HEK293 (cell line): Measurements from ENCODE around the gene REM2.

Source experiments
- CTCF ChIA-PET: fragments of 350-600 bp; formaldehyde crosslinking; extraction: SDS; loops from one replicate; lab custom pipeline; 2021; ENCODE audit warnings: antibody characterized with exemption; lab: Yijun Ruan, JAX
- POLR2A ChIA-PET: fragments of 300-600 bp; formaldehyde crosslinking; extraction: SDS; loops from one replicate; lab custom pipeline; 2020; ENCODE audit warnings: antibody characterized with exemption, inconsistent platforms; lab: Yijun Ruan, JAX
- H3K27ac ChIP-seq: fragments of 200-500 bp; sonication (Bioruptor generic); 2 replicates; pipeline ENCODE4 v1.5.1; 2014; ENCODE audit warnings: low read depth, low read length, control low read depth, inconsistent platforms; ENCODE audit errors: extremely low read depth
- H3K36me3 ChIP-seq, 2 experiments: fragments of 200-500 bp in 1 of 2; sonication (Bioruptor generic) in 1 of 2; 1 replicate in 1 of 2; 2 replicates in 1 of 2; pipeline ENCODE4 v1.5.1; 2014 to 2017; ENCODE audit warnings: inconsistent platforms in 2 of 2, low read length in 2 of 2; ENCODE audit not compliant: control insufficient read depth in 2 of 2, insufficient read depth in 1 of 2
- H3K4me1 ChIP-seq: fragments of 200-500 bp; sonication (Bioruptor generic); 2 replicates; pipeline ENCODE4 v1.5.1; 2014; ENCODE audit warnings: mild to moderate bottlenecking, low read length, inconsistent platforms; ENCODE audit not compliant: control insufficient read depth, insufficient read depth
- H3K4me3 ChIP-seq: 2 replicates; pipeline ENCODE4 v1.5.1; 2011; ENCODE audit warnings: low read depth, mild to moderate bottlenecking, control low read depth, low read length, moderate library complexity
- H3K9me3 ChIP-seq: fragments of 200-500 bp; sonication (Bioruptor generic); 2 replicates; pipeline ENCODE4 v1.5.1; 2014; ENCODE audit warnings: low read depth, low read length, inconsistent platforms; ENCODE audit not compliant: control insufficient read depth, insufficient read depth
- GLI4 ChIP-seq: fragments of 450-650 bp; formaldehyde crosslinking; IDR thresholded peaks from 2 replicates; pipeline ENCODE4 v1.5.1; 2016; ENCODE audit warnings: missing biosample characterization, missing genetic modification characterization
- KLF9 ChIP-seq: fragments of 450-650 bp; formaldehyde crosslinking; IDR thresholded peaks from 2 replicates; pipeline ENCODE4 v1.5.1; 2016; ENCODE audit warnings: missing biosample characterization, missing genetic modification characterization, low read depth
- PRDM10 ChIP-seq: fragments of 450-650 bp; formaldehyde crosslinking; IDR thresholded peaks from 2 replicates; pipeline ENCODE4 v1.5.1; 2016; ENCODE audit warnings: missing biosample characterization, missing genetic modification characterization
- SP2 ChIP-seq: fragments of 450-650 bp; formaldehyde crosslinking; IDR thresholded peaks from 2 replicates; pipeline ENCODE4 v1.5.1; 2016; ENCODE audit warnings: missing biosample characterization, missing genetic modification characterization
- ZBTB11 ChIP-seq: fragments of 450-650 bp; formaldehyde crosslinking; conservative IDR thresholded peaks from 2 replicates; pipeline ENCODE4 v1.5.1; 2016; ENCODE audit warnings: low read depth, missing biosample characterization, missing genetic modification characterization
- ZBTB8A ChIP-seq: fragments of 450-650 bp; formaldehyde crosslinking; IDR thresholded peaks from 2 replicates; pipeline ENCODE4 v1.5.1; 2016; ENCODE audit warnings: missing biosample characterization, missing genetic modification characterization
- ZFP37 ChIP-seq: fragments of 450-650 bp; formaldehyde crosslinking; IDR thresholded peaks from 2 replicates; pipeline ENCODE4 v1.5.1; 2016; ENCODE audit warnings: missing biosample characterization, missing genetic modification characterization
- ZNF121 ChIP-seq: fragments of 450-650 bp; formaldehyde crosslinking; IDR thresholded peaks from 2 replicates; pipeline ENCODE4 v1.5.1; 2016; ENCODE audit warnings: missing biosample characterization, missing genetic modification characterization
- ZNF148 ChIP-seq: fragments of 450-650 bp; formaldehyde crosslinking; IDR thresholded peaks from 2 replicates; pipeline ENCODE4 v1.5.0; 2017; ENCODE audit warnings: missing biosample characterization, missing genetic modification characterization, borderline replicate concordance
- ZNF169 ChIP-seq: fragments of 450-650 bp; formaldehyde crosslinking; IDR thresholded peaks from 2 replicates; pipeline ENCODE4 v1.5.1; 2016; ENCODE audit warnings: missing biosample characterization, missing genetic modification characterization
- ZNF335 ChIP-seq: fragments of 450-650 bp; formaldehyde crosslinking; conservative IDR thresholded peaks from 2 replicates; pipeline ENCODE4 v1.5.1; 2016; ENCODE audit warnings: missing biosample characterization, missing genetic modification characterization
- ZNF600 ChIP-seq: fragments of 450-650 bp; formaldehyde crosslinking; IDR thresholded peaks from 2 replicates; pipeline ENCODE4 v1.5.1; 2016; ENCODE audit warnings: missing biosample characterization, missing genetic modification characterization
- ZNF692 ChIP-seq: fragments of 450-650 bp; formaldehyde crosslinking; IDR thresholded peaks from 2 replicates; pipeline ENCODE4 v1.5.1; 2016; ENCODE audit warnings: missing biosample characterization, missing genetic modification characterization
- ZNF701 ChIP-seq: fragments of 450-650 bp; formaldehyde crosslinking; IDR thresholded peaks from 2 replicates; pipeline ENCODE4 v1.5.1; 2016; ENCODE audit warnings: missing biosample characterization, missing genetic modification characterization
- ZSCAN23 ChIP-seq: fragments of 450-650 bp; formaldehyde crosslinking; IDR thresholded peaks from 2 replicates; pipeline ENCODE4 v1.5.1; 2016; ENCODE audit warnings: missing biosample characterization, missing genetic modification characterization

REM2 gene

GRCh38 chr14:22923746-22924145 lies 40.7 kb downstream of the REM2 start (continued):
- no peak for TF ChIP-seq KLF9 (tag by site-specific recombination)
- no peak for TF ChIP-seq ZSCAN23 (tag by site-specific recombination)
- TF ChIP-seq ZFP37 = no peak
- no peak for TF ChIP-seq ZBTB8A

- Histone ChIP-seq H3K4me3 (no peak overlapping the region), H3K9me3 (no peaks in the 10 kb centered on the region), H3K4me1 (no peaks in the 10 kb centered on the region), H3K36me3 (peaks cover 53 to 71% of the 10 kb centered on the region in 2 experiments), H3K27ac (no peak overlapping the region)
- ChIA-PET CTCF (no interaction called here), POLR2A (interaction anchor here (0.7 kb wide), 1 partner anchor 98 kb away, joined by 5 read pairs; no protein-coding TSS in a partner anchor)
- TF ChIP-seq ZBTB11 (tag by site-specific recombination) (no peak), ZNF701 (tag by site-specific recombination) (no peak), ZNF335 (tag by site-specific recombination) (no peak), GLI4 (tag by site-specific recombination) (no peak), ZNF600 (tag by site-specific recombination) (no peak), ZNF169 (no peak), SP2 (tag by site-specific recombination) (no peak)
These were observed 42.5 kb downstream of the REM2 start for GRCh38 chr14:22925513-22925912.

- Histone ChIP-seq H3K9me3 (no peaks in the 10 kb centered on the region), H3K4me1 (no peaks in the 10 kb centered on the region), H3K36me3 (peaks cover 45 to 63% of the 10 kb centered on the region in 2 experiments), H3K27ac (no peak overlapping the region), H3K4me3 (no peak overlapping the region)
- TF ChIP-seq ZNF692 (tag by site-specific recombination) (no peak), PRDM10 (tag by site-specific recombination) (peak; percentile 43; the same call in 1 of the 2 replicates), ZNF121 (tag by site-specific recombination) (no peak), ZNF148 (no peak)
- ChIA-PET POLR2A (interaction anchor here (1.0 kb wide), 1 partner anchor 10 kb away, joined by 3 read pairs; no protein-coding TSS in a partner anchor), CTCF (no interaction called here)
These were observed 43.3 kb downstream of the REM2 start for GRCh38 chr14:22926316-22926715.
